H1 (cell line): ENCODE data around the gene ZBTB24. TPM values are rescaled to one million over a fixed set of nuclear protein-coding genes. Genes with fewer than 3 reads are reported as not detected.

Source experiments
- CTCF ChIA-PET: fragments of 300-600 bp; sonication (Branson Sonifier 250); formaldehyde crosslinking; loops from one replicate; lab custom pipeline; 2021; ENCODE audit not compliant: partially characterized antibody; lab: Charles Lee
- POLR2A ChIA-PET: fragments of 300-600 bp; sonication (Branson Sonifier 250); formaldehyde crosslinking; loops from one replicate; lab custom pipeline; 2021; ENCODE audit warnings: inconsistent platforms; ENCODE audit not compliant: partially characterized antibody; lab: Charles Lee
- DNase-seq, 2 experiments: peaks; one replicate each; pipeline versions ENCODE4 v3.0.0 to v3.0.0-alpha.2; 2010 to 2022; ENCODE audit warnings: low spot score in 2 of 2, low read depth in 1 of 2, mixed read lengths in 1 of 2
- FAIRE-seq: peaks from 2 replicates; lab custom pipeline; 2011; peaks lifted over from hg19 to GRCh38; lab: Jason Lieb, UNC
- H2AFZ ChIP-seq: 2 replicates; pipeline ENCODE4 v1.8.1; 2012; ENCODE audit warnings: low read length, inconsistent platforms
- H2AK5ac ChIP-seq: 2 replicates; pipeline ENCODE4 v1.6.1; 2013; ENCODE audit warnings: low read depth, low read length
- H2BK120ac ChIP-seq: replicated peaks from 2 replicates; pipeline ENCODE3; 2013; ENCODE audit warnings: low read depth, low read length, inconsistent platforms
- H2BK12ac ChIP-seq: 2 replicates; pipeline ENCODE4 v1.6.1; 2013; ENCODE audit warnings: low read depth, low read length
- H2BK15ac ChIP-seq: 2 replicates; pipeline ENCODE4 v1.6.1; 2013; ENCODE audit warnings: low read length
- H2BK20ac ChIP-seq: 2 replicates; pipeline ENCODE4 v1.6.1; 2013; ENCODE audit warnings: low read length
- H2BK5ac ChIP-seq: 2 replicates; pipeline ENCODE4 v1.6.1; 2013; ENCODE audit warnings: low read depth, low read length
- H3K14ac ChIP-seq: 2 replicates; pipeline ENCODE4 v1.6.1; 2013; ENCODE audit warnings: inconsistent platforms; ENCODE audit not compliant: insufficient read length
- H3K18ac ChIP-seq: 2 replicates; pipeline ENCODE4 v1.6.1; 2013; ENCODE audit warnings: low read length; ENCODE audit errors: extremely low read depth
- H3K23ac ChIP-seq: 2 replicates; pipeline ENCODE4 v1.6.1; 2013; ENCODE audit warnings: inconsistent platforms; ENCODE audit not compliant: insufficient read length
- H3K23me2 ChIP-seq: 2 replicates; pipeline ENCODE4 v1.6.1; 2013; ENCODE audit warnings: low read depth, low read length
- H3K27ac ChIP-seq: 2 replicates; pipeline ENCODE4 v1.6.1; 2011; ENCODE audit warnings: low read depth, low read length, inconsistent platforms
- H3K27me3 ChIP-seq, 4 experiments: replicated peaks in 1 of 4; 1 replicate in 1 of 4; 2 replicates in 3 of 4; pipeline versions ENCODE4 v1.6.1 to v1.8.1; 2011 to 2013; ENCODE audit warnings: low read length in 3 of 4, mild to moderate bottlenecking in 3 of 4, inconsistent platforms in 2 of 4, mixed read lengths in 2 of 4, moderate library complexity in 1 of 4; ENCODE audit not compliant: control insufficient read depth in 3 of 4, insufficient read depth in 3 of 4; ENCODE audit errors: extremely low read depth in 1 of 4
- H3K36me3 ChIP-seq, 4 experiments: 2 replicates each; pipeline versions ENCODE4 v1.6.1 to v1.8.1; 2011 to 2013; ENCODE audit warnings: mild to moderate bottlenecking in 4 of 4, low read length in 3 of 4, moderate library complexity in 2 of 4, control low read depth in 1 of 4, inconsistent platforms in 1 of 4; ENCODE audit not compliant: insufficient read depth in 4 of 4, control insufficient read depth in 2 of 4
- H3K4ac ChIP-seq: replicated peaks from 2 replicates; pipeline ENCODE3; 2013; ENCODE audit warnings: low read length, low read depth, mixed read lengths, inconsistent platforms; ENCODE audit not compliant: insufficient read length
- H3K4me1 ChIP-seq, 4 experiments: replicated peaks in 1 of 4; 1 replicate in 1 of 4; 2 replicates in 3 of 4; pipeline versions ENCODE4 v1.6.1 to v1.8.1; 2011 to 2013; ENCODE audit warnings: low read length in 3 of 4, inconsistent platforms in 2 of 4, mixed read lengths in 1 of 4; ENCODE audit not compliant: insufficient read depth in 4 of 4, control insufficient read depth in 3 of 4
- H3K4me2 ChIP-seq, 2 experiments: 2 replicates each; pipeline versions ENCODE4 v1.6.1 to v1.8.1; 2011 to 2013; ENCODE audit warnings: low read depth in 2 of 2, low read length in 2 of 2, control low read depth in 1 of 2, inconsistent platforms in 1 of 2, mild to moderate bottlenecking in 1 of 2; ENCODE audit not compliant: insufficient read depth in 1 of 2
- H3K4me3 ChIP-seq, 4 experiments: fragments of 200-600, 300-600 bp in 1 of 4; sonication (generic), shearing (Covaris generic), sonication (Bioruptor Twin) in 1 of 4; 2 replicates each; pipeline versions ENCODE4 v1.5.1 to v1.8.1; 2011 to 2016; ENCODE audit warnings: low read length in 4 of 4, low read depth in 3 of 4, control low read depth in 2 of 4, inconsistent platforms in 2 of 4, mild to moderate bottlenecking in 2 of 4, mixed read lengths in 1 of 4, moderate library complexity in 1 of 4; ENCODE audit not compliant: insufficient read depth in 2 of 4; ENCODE audit errors: extremely low read depth in 1 of 4
- H3K56ac ChIP-seq: replicated peaks from 2 replicates; pipeline ENCODE3; 2013; ENCODE audit warnings: low read depth, mild to moderate bottlenecking, mixed read lengths, low read length, inconsistent platforms; ENCODE audit not compliant: insufficient read length
- H3K79me1 ChIP-seq: 2 replicates; pipeline ENCODE4 v1.6.1; 2013; ENCODE audit warnings: low read depth, low read length, control low read depth
- H3K79me2 ChIP-seq, 2 experiments: 2 replicates each; pipeline versions ENCODE4 v1.6.1 to v1.8.1; 2012 to 2013; ENCODE audit warnings: low read length in 2 of 2, mild to moderate bottlenecking in 2 of 2, inconsistent platforms in 1 of 2; ENCODE audit not compliant: insufficient read depth in 2 of 2, control insufficient read depth in 1 of 2
- H3K9ac ChIP-seq, 4 experiments: replicated peaks in 1 of 4; 1 replicate in 1 of 4; 2 replicates in 3 of 4; pipeline versions ENCODE4 v1.6.1 to v1.8.1; 2011 to 2013; ENCODE audit warnings: low read depth in 3 of 4, low read length in 3 of 4, control low read depth in 2 of 4, mild to moderate bottlenecking in 2 of 4, moderate library complexity in 2 of 4, inconsistent platforms in 1 of 4; ENCODE audit errors: extremely low read depth in 1 of 4
- H3K9me3 ChIP-seq, 2 experiments: 2 replicates each; pipeline versions ENCODE4 v1.6.1 to v1.8.1; 2012 to 2013; ENCODE audit warnings: mild to moderate bottlenecking in 2 of 2, moderate library complexity in 2 of 2, control low read depth in 1 of 2, inconsistent platforms in 1 of 2, low read depth in 1 of 2, low read length in 1 of 2, mixed read lengths in 1 of 2; ENCODE audit not compliant: insufficient read depth in 2 of 2
- H4K20me1 ChIP-seq, 2 experiments: replicated peaks in 1 of 2; 2 replicates each; pipeline versions ENCODE3 to v1.8.1; 2011 to 2013; ENCODE audit warnings: inconsistent platforms in 2 of 2, low read length in 2 of 2, mild to moderate bottlenecking in 1 of 2; ENCODE audit not compliant: insufficient read depth in 2 of 2, control insufficient read depth in 1 of 2
- H4K5ac ChIP-seq: 2 replicates; pipeline ENCODE4 v1.6.1; 2013; ENCODE audit warnings: low read length, low read depth, mixed read lengths, inconsistent platforms; ENCODE audit not compliant: insufficient read length
- H4K8ac ChIP-seq: 2 replicates; pipeline ENCODE4 v1.8.0; 2013; ENCODE audit warnings: mild to moderate bottlenecking, moderate library complexity, low read length, inconsistent platforms; ENCODE audit not compliant: insufficient read depth; ENCODE audit errors: extremely low read depth
- H4K91ac ChIP-seq: replicated peaks from 2 replicates; pipeline ENCODE3; 2013; ENCODE audit warnings: low read length, mixed read lengths, inconsistent platforms; ENCODE audit not compliant: insufficient read length
- EP300 ChIP-seq, 2 experiments: IDR thresholded peaks; 1 replicate in 1 of 2; 2 replicates in 1 of 2; pipeline ENCODE4 v1.6.1; 2011 to 2012; ENCODE audit warnings: low read depth in 2 of 2, low read length in 2 of 2, mild to moderate bottlenecking in 2 of 2, borderline replicate concordance in 1 of 2, inconsistent platforms in 1 of 2, moderate library complexity in 1 of 2
- GTF2F1 ChIP-seq: IDR thresholded peaks from 2 replicates; pipeline ENCODE4 v1.6.1; 2012; ENCODE audit warnings: low read depth, low read length, improper control_type of control experiment, borderline replicate concordance
- JUN ChIP-seq: IDR thresholded peaks from 2 replicates; pipeline ENCODE4 v1.6.1; 2011; ENCODE audit warnings: low read depth, mild to moderate bottlenecking, improper control_type of control experiment, low read length
- SP4 ChIP-seq: IDR thresholded peaks from 2 replicates; pipeline ENCODE4 v1.6.1; 2012; ENCODE audit warnings: low read length, inconsistent platforms
- SRF ChIP-seq: IDR thresholded peaks from 2 replicates; pipeline ENCODE4 v1.6.1; 2011; ENCODE audit warnings: mild to moderate bottlenecking, low read depth, low read length, moderate library complexity
- WGBS, 2 experiments: shearing (Covaris generic) in 1 of 2; methylation state at CpG; one replicate each; pipeline versions ENCODE4 v1.1.6 to v1.1.7; 2013 to 2015; ENCODE audit warnings: low lambda C conversion rate in 2 of 2, mixed read lengths in 2 of 2, inconsistent platforms in 1 of 2, low coverage in 1 of 2, missing lambda C conversion rate in 1 of 2; ENCODE audit not compliant: insufficient replicate concordance in 2 of 2, insufficient coverage in 1 of 2, insufficient read length in 1 of 2; ENCODE audit errors: extremely low coverage in 1 of 2, missing lambda C conversion rate in 1 of 2; 5-methylcytosine and 5-hydroxymethylcytosine counted together
- polyA plus RNA-seq, 7 experiments: library from polyadenylated mRNA; depleted of rRNA in 3 of 7; stranded (reverse) in 5 of 7; unstranded in 2 of 7; fragments of >200 nt in 5 of 7; fragments of 200-250 nt in 2 of 7; gene quantifications; 1 replicate in 5 of 7; 2 replicates in 1 of 7; 4 replicates in 1 of 7; pipeline versions ENCODE4 v1.2.1 to v1.2.3, GENCODE V29; 2011 to 2013; ENCODE audit warnings: missing spikeins in 2 of 7, mixed read lengths in 2 of 7
- total RNA-seq: library from RNA; stranded (reverse); fragmentation: NEBNext Ultra II Directional; extraction: Animal tissue kit (Norgen Biotek cat#: 25700); gene quantifications from 2 replicates; pipeline ENCODE4 v1.2.1, GENCODE V29; 2021
- TF ChIP-seq, protein P1 (sequence below): IDR thresholded peaks from 2 replicates; pipeline ENCODE4 v1.6.1; 2012; ENCODE audit warnings: inconsistent platforms

The ZBTB24 gene
- total and polyA plus RNA-seq, 2 of the 8 experiments (the other 6 are each of a cell fraction or from before 2014, with no cell fraction given), result 7.5 to 21.0 TPM

DNA sequence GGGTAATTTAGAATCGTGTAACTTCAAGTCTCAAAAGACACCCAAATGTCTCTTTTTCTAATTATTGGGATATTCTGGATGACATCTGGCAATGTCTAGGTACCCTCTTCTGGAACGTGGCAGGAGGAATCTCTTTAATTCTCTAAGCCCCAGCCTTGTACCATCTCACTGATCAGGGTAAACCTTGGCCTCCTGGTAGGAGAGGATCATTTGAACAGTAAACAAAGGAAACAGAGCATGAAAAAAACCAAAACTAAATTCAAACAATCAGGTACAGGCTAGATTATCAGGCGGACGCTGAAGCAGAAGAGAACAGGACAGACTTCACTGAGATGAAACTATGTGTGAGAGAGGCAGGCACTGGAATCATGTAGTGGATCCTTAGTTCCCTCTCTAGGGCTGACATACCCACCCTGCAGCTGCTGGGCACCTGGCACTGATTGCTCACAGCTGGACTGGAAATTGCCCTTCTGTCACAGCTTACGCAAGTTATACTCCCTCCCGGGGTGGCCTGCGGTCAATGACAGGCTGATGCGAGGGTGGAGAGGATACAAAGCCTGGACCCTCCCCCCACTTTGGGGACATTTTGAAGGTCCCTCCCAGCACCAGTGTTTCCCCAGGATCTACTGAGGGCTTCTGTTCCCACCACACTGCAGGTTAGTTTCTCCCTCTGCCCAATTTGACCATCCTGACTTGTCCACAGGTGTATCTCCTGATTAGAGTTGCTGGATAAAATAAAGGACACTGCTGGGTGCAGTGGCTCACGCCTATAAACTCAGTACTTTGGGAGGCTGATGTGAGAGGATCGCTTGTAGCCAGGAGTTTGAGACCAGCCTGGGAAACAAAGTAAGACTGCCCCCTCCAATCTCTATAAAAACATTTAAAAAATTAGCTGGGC lies 20.6 kb upstream of the ZBTB24 start:
- Histone ChIP-seq H3K4me1 (peaks cover 2 to 10% (median 6%) of the 10 kb centered on the region in 4 experiments; a peak in 5 of 7 replicates), H2BK15ac (0 out of 2 replicates have a peak overlapping the region, but pooled peaks have one; percentile 75), H3K4me2 (no peak overlapping the region), H3K18ac (no peak overlapping the region), H3K23ac (no peak overlapping the region), H3K4me3 (no peak overlapping the region), H2BK20ac (0 out of 2 replicates have a peak overlapping the region, but pooled peaks have one; percentile 34), H4K8ac (no peak overlapping the region; the same call in none of the 2 replicates), H2AFZ (0 out of 2 replicates have a peak overlapping the region, but pooled peaks have one; percentile 25), H3K79me2 (no peaks in the 10 kb centered on the region), H4K91ac (peak overlapping the region; percentile 55), H2BK120ac (no peak overlapping the region), H3K56ac (no peak overlapping the region), H4K5ac (no peak overlapping the region), H3K4ac (no peak overlapping the region), H2AK5ac (no peak overlapping the region), H2BK12ac (no peak overlapping the region), H3K9me3 (no peaks in the 10 kb centered on the region), H4K20me1 (no peaks in the 10 kb centered on the region), H3K27ac (no peak overlapping the region), H3K36me3 (no peaks in the 10 kb centered on the region), H3K23me2 (no peaks in the 10 kb centered on the region; the same call in 1 of the 2 replicates), H3K27me3 (no peaks in the 10 kb centered on the region), H3K79me1 (no peaks in the 10 kb centered on the region), H2BK5ac (peak overlapping the region; percentile 25; the same call in 1 of the 2 replicates), H3K9ac (peak overlapping the region in 1 of 4 experiments; percentile 10; a peak in 1 of 7 replicates), H3K14ac (no peak overlapping the region)
- CTCF ChIA-PET, result interaction anchor here (1.9 kb wide), 1 partner anchor 9 kb away, joined by 6 read pairs; no protein-coding TSS in a partner anchor
- FAIRE-seq (no peak), DNase-seq (no peak)
- POLR2A ChIA-PET, result interaction anchor here (0.8 kb wide), 1 partner anchor 44 kb away, joined by 3 read pairs; no protein-coding TSS in a partner anchor
- WGBS, 2 experiments, result 85% methylated on average over 10 of the region's 10 CpGs; no CpG with 5 or more reads in 1 of the 2 experiments
- TF ChIP-seq, protein P1, sequence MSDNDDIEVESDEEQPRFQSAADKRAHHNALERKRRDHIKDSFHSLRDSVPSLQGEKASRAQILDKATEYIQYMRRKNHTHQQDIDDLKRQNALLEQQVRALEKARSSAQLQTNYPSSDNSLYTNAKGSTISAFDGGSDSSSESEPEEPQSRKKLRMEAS, result no peak
- TF ChIP-seq GTF2F1 (no peak), SP4 (no peak), JUN (no peak), SRF (no peak), EP300 (IDR thresholded peaks at IDR 0.05; ENCODE audit: borderline replicate concordance in 1 of 2, low read depth in 2 of 2, low read length in 2 of 2) (no peak)
